WI38 (cell line): ENCODE data around the gene NACC1.

Source experiments
- H3K4me3 ChIP-seq: 2 replicates; pipeline ENCODE4 v1.5.1; 2011; ENCODE audit warnings: low read depth, mild to moderate bottlenecking, control low read depth, low read length
- TF ChIP-seq, protein P1 (sequence below): IDR thresholded peaks from 2 replicates; pipeline ENCODE4 v1.5.1; 2012; ENCODE audit warnings: low read depth, mild to moderate bottlenecking, control low read depth, low read length

NACC1 gene

GRCh38 chr19:13093407-13094105 lies 24.5 kb upstream of the NACC1 start:
- no peak overlapping the region for H3K4me3 ChIP-seq
- TF ChIP-seq, protein P1, sequence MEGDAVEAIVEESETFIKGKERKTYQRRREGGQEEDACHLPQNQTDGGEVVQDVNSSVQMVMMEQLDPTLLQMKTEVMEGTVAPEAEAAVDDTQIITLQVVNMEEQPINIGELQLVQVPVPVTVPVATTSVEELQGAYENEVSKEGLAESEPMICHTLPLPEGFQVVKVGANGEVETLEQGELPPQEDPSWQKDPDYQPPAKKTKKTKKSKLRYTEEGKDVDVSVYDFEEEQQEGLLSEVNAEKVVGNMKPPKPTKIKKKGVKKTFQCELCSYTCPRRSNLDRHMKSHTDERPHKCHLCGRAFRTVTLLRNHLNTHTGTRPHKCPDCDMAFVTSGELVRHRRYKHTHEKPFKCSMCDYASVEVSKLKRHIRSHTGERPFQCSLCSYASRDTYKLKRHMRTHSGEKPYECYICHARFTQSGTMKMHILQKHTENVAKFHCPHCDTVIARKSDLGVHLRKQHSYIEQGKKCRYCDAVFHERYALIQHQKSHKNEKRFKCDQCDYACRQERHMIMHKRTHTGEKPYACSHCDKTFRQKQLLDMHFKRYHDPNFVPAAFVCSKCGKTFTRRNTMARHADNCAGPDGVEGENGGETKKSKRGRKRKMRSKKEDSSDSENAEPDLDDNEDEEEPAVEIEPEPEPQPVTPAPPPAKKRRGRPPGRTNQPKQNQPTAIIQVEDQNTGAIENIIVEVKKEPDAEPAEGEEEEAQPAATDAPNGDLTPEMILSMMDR, result peak; percentile 83

DNA sequence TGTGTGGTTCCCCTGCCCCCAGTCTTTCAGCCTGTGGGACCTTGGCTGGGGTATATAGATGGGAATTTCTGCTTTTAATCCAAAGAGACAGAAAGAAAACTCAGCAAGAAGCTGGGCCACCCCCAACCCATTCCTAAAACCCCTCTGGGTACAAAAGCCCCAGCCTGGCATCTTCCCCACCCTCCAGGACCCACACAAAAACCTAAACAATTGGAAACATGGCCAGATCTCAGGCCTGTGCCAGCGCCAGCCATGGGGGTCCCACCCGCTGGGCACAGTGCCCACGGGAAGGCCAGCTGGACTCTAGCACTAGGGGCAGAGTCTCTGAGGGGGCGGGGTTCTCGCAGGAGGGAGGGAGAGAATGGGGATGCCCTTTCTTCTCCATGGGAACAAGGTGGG lies 24.0 kb upstream of the NACC1 start:
- no peak overlapping the region for H3K4me3 ChIP-seq
- TF ChIP-seq, protein P1, result no peak

- TF ChIP-seq, protein P1, result no peak
- no peak overlapping the region for H3K4me3 ChIP-seq
Measured at GRCh38 chr19:13094771-13095392, 23.2 kb upstream of the NACC1 start.

DNA sequence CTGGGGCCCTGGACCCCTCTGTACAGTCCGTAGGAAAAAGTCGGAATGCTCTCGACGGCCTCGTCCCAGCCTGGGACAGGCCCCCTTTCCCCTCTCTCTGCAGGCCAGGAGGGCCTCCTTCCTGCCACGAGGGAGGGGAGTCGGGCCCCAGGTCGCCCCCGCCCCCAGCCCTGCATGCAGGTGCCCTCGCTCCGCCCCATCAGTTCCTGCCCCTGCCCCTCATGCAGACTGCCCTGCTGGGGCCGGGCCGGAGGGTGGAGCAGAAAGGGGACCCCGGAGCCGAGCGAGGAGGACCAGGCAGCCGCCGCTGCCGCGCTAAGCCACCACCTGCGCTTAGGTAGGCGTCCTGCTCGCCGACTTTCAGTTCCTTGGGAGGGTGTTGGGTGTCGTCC lies 22.7 kb upstream of the NACC1 start:
- TF ChIP-seq, protein P1, result no peak
- H3K4me3 ChIP-seq, result no peak overlapping the region

DNA sequence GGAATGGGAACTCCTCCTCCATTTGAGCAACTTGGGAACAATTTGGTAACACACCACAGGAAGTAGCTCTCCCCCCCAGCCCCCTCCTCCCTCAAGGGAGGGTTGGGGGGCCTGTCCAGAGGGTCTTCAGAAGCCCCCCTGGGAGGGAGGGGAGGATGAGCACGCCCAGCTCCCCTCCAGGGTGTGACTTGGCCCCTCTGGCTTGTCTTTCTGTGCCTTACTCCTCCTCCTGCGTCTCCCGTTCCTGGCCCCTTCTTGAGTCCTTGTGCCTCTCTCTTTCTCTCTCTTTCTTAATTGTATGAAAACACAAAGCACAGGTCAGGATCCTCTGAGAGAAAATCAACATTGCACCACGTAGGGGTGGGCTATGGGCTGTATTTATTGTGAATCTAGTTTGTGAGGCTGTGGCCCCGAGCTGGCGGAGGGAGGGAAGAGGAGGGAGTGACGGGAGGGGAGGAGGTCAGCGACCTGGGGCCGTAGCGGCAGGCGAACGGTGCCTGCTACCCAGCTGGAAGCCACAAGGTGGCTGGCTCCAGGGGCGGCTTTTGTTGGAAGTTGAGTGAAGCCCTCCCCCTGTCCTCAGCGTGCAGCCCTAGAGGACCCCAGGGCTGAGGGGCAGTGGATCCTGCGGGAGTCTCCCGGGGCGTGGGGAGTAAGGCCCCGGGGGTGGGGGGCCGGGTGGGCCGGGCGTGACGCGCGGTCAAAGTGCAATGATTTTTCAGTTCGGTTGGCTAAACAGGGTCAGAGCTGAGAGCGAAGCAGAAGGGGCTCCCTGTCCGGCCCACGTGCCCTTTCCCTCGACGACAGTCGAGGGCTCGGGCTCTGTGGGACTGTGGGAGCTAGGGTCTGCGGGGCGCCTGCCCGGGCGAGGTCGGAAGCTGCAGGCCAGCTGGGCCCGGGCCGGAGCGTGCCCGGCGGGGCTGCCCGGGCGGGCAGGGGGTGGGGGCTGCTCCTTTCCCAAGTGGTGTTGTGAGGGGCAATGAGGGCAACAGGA lies 21.8 kb upstream of the NACC1 start:
- H3K4me3 ChIP-seq, result no peak overlapping the region

DNA sequence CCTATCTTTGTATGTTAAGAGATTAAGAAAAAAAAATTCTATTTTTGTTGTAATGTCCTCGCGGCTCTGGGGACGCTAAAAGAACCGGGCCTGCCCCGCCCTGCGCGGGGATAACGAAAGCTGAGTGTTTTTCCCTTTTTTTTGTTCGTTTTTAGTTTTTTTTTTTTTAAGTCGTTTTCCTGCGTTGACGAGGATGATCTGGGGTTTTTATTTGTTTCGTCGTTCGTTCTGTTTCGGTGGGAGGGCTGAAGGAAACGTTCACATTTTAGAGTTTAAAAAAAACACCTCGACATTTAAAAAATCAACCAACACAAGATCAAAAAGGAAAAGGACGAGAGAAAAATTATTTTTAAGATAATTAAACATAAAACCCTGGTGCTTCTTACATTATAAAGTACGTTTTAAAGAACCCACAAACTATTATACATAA lies 21.0 kb upstream of the NACC1 start:
- H3K4me3 ChIP-seq, result no peak overlapping the region
- TF ChIP-seq, protein P1, result no peak

More for the DNA sequence above, 21.8 kb upstream of the NACC1 start:
- TF ChIP-seq, protein P1, result no peak
